Neural cell (in vitro differentiated cells): ENCODE data around the gene ADD2. TPM values are rescaled to one million over a fixed set of nuclear protein-coding genes. Genes with fewer than 3 reads are reported as not detected.

Experiments used
- H2AFZ ChIP-seq: fragments of 200-600, 300-800 bp; sonication (generic), shearing (Covaris generic); 2 replicates; pipeline ENCODE4 v1.6.0; 2014; ENCODE audit warnings: low read depth, mild to moderate bottlenecking, antibody characterized with exemption, low read length, moderate library complexity
- H3F3A ChIP-seq: fragments of 200-600 bp; shearing (Covaris generic); 2 replicates; pipeline ENCODE4 v1.6.1; 2016; ENCODE audit warnings: mild to moderate bottlenecking, moderate library complexity, mixed read lengths, antibody characterized with exemption, low read length; ENCODE audit not compliant: insufficient read depth, poor library complexity, severe bottlenecking
- H3K27ac ChIP-seq: fragments of 200-600, 300-800 bp; sonication (generic), shearing (Covaris generic); 2 replicates; pipeline ENCODE4 v1.5.1; 2014; ENCODE audit warnings: mild to moderate bottlenecking, low read length, moderate library complexity
- H3K27me3 ChIP-seq: fragments of 300-800, 200-600 bp; sonication (generic), shearing (Covaris generic); 2 replicates; pipeline ENCODE4 v1.6.0; 2014; ENCODE audit warnings: mild to moderate bottlenecking, low read depth, low read length, moderate library complexity; ENCODE audit not compliant: insufficient read depth
- H3K36me3 ChIP-seq: fragments of 300-800, 200-600 bp; sonication (generic), shearing (Covaris generic); 2 replicates; pipeline ENCODE4 v1.5.1; 2014; ENCODE audit warnings: mild to moderate bottlenecking, antibody characterized with exemption, low read length, moderate library complexity; ENCODE audit not compliant: insufficient read depth
- H3K4me2 ChIP-seq: fragments of 300-800, 200-600 bp; sonication (generic), shearing (Covaris generic); 2 replicates; pipeline ENCODE4 v1.6.0; 2014; ENCODE audit warnings: mild to moderate bottlenecking, low read length
- H3K4me3 ChIP-seq: fragments of 300-800, 200-600 bp; sonication (generic), shearing (Covaris generic); 2 replicates; pipeline ENCODE4 v1.5.1; 2014; ENCODE audit warnings: mild to moderate bottlenecking, low read length, moderate library complexity
- H3K79me2 ChIP-seq: fragments of 200-600 bp; shearing (Covaris generic); replicated peaks from 2 replicates; pipeline ENCODE4 v1.6.0; 2014; ENCODE audit warnings: mild to moderate bottlenecking, low read length, moderate library complexity; ENCODE audit not compliant: insufficient read depth
- H3K9ac ChIP-seq: fragments of 300-800, 200-600 bp; sonication (generic), shearing (Covaris generic); 2 replicates; pipeline ENCODE4 v1.6.1; 2016; ENCODE audit warnings: mild to moderate bottlenecking, low read length, mixed read lengths
- H3K9me2 ChIP-seq: fragments of 200-600 bp; shearing (Covaris generic); 2 replicates; pipeline ENCODE4 v1.6.1; 2016; ENCODE audit warnings: mild to moderate bottlenecking, low read length, mixed read lengths; ENCODE audit not compliant: insufficient read depth
- H3K9me3 ChIP-seq: fragments of 200-600, 300-800 bp; sonication (generic), shearing (Covaris generic); 2 replicates; pipeline ENCODE4 v1.6.1; 2016; ENCODE audit warnings: mild to moderate bottlenecking, mixed run types, low read length, moderate library complexity, mixed read lengths
- H4K20me1 ChIP-seq: fragments of 200-600 bp; shearing (Covaris generic); 2 replicates; pipeline ENCODE4 v1.6.1; 2016; ENCODE audit warnings: mild to moderate bottlenecking, mixed run types; ENCODE audit not compliant: insufficient read depth
- EP300 ChIP-seq: fragments of 450-650 bp; conservative IDR thresholded peaks from 2 replicates; pipeline ENCODE4 v1.6.1; 2014; ENCODE audit warnings: antibody characterized with exemption, mild to moderate bottlenecking, moderate library complexity; ENCODE audit not compliant: poor library complexity, severe bottlenecking
- EZH2 ChIP-seq: fragments of 200-600, 300-800 bp; shearing (Covaris generic), sonication (generic); IDR thresholded peaks from 2 replicates; pipeline ENCODE4 v1.6.1; 2014; ENCODE audit warnings: antibody characterized with exemption, low read length, borderline replicate concordance, mild to moderate bottlenecking; ENCODE audit not compliant: insufficient read depth, poor library complexity, severe bottlenecking
- MXI1 ChIP-seq: fragments of 450-650 bp; conservative IDR thresholded peaks from 2 replicates; pipeline ENCODE4 v1.6.1; 2014; ENCODE audit warnings: antibody characterized with exemption, mild to moderate bottlenecking; ENCODE audit not compliant: poor library complexity, severe bottlenecking
- POLR2AphosphoS5 ChIP-seq: IDR thresholded peaks from 2 replicates; pipeline ENCODE4 v1.6.1; 2012
- RAD21 ChIP-seq: fragments of 450-650 bp; conservative IDR thresholded peaks from 2 replicates; pipeline ENCODE4 v1.6.1; 2014; ENCODE audit warnings: antibody characterized with exemption, mild to moderate bottlenecking, moderate library complexity
- SMC3 ChIP-seq: fragments of 450-650 bp; conservative IDR thresholded peaks from 2 replicates; pipeline ENCODE4 v1.6.1; 2014; ENCODE audit warnings: antibody characterized with exemption, mild to moderate bottlenecking, moderate library complexity; ENCODE audit not compliant: poor library complexity
- TAF1 ChIP-seq: IDR thresholded peaks from 2 replicates; pipeline ENCODE4 v1.6.1; 2012; ENCODE audit warnings: low read depth
- polyA plus RNA-seq: library from polyadenylated mRNA; depleted of rRNA; stranded (reverse); fragments of >200 nt; gene quantifications from 2 replicates; pipeline ENCODE4 v1.2.3, GENCODE V29; 2014
- TF ChIP-seq, protein P1 (sequence below): fragments of 450-650 bp; IDR thresholded peaks from 2 replicates; pipeline ENCODE4 v1.5.1; 2014; ENCODE audit warnings: antibody characterized with exemption, mild to moderate bottlenecking, moderate library complexity; ENCODE audit not compliant: poor library complexity, severe bottlenecking
- TF ChIP-seq, protein P2 (sequence below): IDR thresholded peaks from 2 replicates; pipeline ENCODE4 v1.6.1; 2012; ENCODE audit warnings: borderline replicate concordance

Gene ADD2
- polyA plus RNA-seq, 1 donor from 2014 or later: 52.5 TPM

DNA sequence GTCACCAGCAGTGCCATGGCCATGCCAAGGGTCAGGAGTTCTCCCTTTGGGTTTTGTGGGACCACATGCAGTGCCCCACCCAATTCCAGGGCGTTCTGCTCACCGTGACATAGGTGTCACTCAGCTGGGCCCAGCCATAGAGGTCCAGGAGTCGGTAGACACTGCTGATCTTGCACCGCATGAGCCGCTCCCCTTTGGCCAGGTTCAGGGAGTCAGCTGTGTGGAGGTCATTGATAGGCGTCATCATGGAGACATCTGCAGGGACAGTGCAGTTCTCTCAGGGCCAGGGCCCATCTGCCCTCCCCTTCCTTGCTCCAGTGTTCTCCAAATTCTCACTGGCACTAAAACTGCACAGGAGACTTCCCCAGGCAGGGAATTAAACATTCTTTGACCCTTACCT is 71.9 kb downstream of the ADD2 start:
- H3K9ac ChIP-seq: no peak overlapping the region
- no peaks in the 10 kb centered on the region for H3K79me2 ChIP-seq
- H3K27me3 ChIP-seq: no peaks in the 10 kb centered on the region
- no peaks in the 10 kb centered on the region for H4K20me1 ChIP-seq
- H3K9me2 ChIP-seq: no peaks in the 10 kb centered on the region
- H2AFZ ChIP-seq: no peak overlapping the region
- no peaks in the 10 kb centered on the region for H3F3A ChIP-seq
- H3K4me3 ChIP-seq: no peak overlapping the region
- TF ChIP-seq MXI1: no peak
- TF ChIP-seq EP300: no peak
- no peak for TF ChIP-seq SMC3
- no peak for TF ChIP-seq POLR2AphosphoS5
- TF ChIP-seq, protein P1, sequence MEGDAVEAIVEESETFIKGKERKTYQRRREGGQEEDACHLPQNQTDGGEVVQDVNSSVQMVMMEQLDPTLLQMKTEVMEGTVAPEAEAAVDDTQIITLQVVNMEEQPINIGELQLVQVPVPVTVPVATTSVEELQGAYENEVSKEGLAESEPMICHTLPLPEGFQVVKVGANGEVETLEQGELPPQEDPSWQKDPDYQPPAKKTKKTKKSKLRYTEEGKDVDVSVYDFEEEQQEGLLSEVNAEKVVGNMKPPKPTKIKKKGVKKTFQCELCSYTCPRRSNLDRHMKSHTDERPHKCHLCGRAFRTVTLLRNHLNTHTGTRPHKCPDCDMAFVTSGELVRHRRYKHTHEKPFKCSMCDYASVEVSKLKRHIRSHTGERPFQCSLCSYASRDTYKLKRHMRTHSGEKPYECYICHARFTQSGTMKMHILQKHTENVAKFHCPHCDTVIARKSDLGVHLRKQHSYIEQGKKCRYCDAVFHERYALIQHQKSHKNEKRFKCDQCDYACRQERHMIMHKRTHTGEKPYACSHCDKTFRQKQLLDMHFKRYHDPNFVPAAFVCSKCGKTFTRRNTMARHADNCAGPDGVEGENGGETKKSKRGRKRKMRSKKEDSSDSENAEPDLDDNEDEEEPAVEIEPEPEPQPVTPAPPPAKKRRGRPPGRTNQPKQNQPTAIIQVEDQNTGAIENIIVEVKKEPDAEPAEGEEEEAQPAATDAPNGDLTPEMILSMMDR: no peak
- TF ChIP-seq, protein P2, sequence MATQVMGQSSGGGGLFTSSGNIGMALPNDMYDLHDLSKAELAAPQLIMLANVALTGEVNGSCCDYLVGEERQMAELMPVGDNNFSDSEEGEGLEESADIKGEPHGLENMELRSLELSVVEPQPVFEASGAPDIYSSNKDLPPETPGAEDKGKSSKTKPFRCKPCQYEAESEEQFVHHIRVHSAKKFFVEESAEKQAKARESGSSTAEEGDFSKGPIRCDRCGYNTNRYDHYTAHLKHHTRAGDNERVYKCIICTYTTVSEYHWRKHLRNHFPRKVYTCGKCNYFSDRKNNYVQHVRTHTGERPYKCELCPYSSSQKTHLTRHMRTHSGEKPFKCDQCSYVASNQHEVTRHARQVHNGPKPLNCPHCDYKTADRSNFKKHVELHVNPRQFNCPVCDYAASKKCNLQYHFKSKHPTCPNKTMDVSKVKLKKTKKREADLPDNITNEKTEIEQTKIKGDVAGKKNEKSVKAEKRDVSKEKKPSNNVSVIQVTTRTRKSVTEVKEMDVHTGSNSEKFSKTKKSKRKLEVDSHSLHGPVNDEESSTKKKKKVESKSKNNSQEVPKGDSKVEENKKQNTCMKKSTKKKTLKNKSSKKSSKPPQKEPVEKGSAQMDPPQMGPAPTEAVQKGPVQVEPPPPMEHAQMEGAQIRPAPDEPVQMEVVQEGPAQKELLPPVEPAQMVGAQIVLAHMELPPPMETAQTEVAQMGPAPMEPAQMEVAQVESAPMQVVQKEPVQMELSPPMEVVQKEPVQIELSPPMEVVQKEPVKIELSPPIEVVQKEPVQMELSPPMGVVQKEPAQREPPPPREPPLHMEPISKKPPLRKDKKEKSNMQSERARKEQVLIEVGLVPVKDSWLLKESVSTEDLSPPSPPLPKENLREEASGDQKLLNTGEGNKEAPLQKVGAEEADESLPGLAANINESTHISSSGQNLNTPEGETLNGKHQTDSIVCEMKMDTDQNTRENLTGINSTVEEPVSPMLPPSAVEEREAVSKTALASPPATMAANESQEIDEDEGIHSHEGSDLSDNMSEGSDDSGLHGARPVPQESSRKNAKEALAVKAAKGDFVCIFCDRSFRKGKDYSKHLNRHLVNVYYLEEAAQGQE: no peak
- no peak for TF ChIP-seq RAD21
- TF ChIP-seq TAF1: no peak
- TF ChIP-seq EZH2: no peak
- no peaks in the 10 kb centered on the region for H3K9me3 ChIP-seq
- no peak overlapping the region for H3K4me2 ChIP-seq
- H3K27ac ChIP-seq: no peak overlapping the region
- H3K36me3 ChIP-seq: peaks cover 14% of the 10 kb centered on the region

DNA sequence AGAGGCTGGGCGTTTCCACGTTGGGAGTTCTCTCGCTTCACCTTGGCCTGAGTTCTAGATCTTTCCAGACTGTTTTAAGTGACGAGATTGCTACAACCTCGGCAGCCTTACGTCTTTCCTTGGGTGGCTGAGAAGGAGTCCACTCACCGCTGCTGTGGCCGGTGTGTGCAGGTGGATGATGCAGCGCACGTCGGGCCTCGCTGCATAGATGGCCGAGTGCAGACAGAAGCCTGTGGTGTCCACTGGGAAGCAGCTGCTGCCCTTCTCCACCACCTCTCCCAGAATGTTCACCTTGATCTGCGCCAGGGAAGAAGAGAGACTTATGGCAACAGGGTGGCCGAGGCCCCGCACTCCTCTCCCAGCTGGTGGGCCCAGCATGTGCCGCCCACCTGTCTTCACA is 75.7 kb downstream of the ADD2 start:
- Histone ChIP-seq H3K4me2 (no peak overlapping the region), H3K27me3 (no peaks in the 10 kb centered on the region), H3K79me2 (no peaks in the 10 kb centered on the region), H3K9me2 (no peaks in the 10 kb centered on the region), H3F3A (no peaks in the 10 kb centered on the region), H3K36me3 (peaks cover 14% of the 10 kb centered on the region), H4K20me1 (no peaks in the 10 kb centered on the region), H3K4me3 (no peak overlapping the region), H3K27ac (no peak overlapping the region), H3K9ac (no peak overlapping the region), H3K9me3 (no peaks in the 10 kb centered on the region), H2AFZ (no peak overlapping the region)
- no peak for TF ChIP-seq SMC3
- TF ChIP-seq EZH2: no peak
- TF ChIP-seq, protein P1: no peak
- no peak for TF ChIP-seq RAD21
- no peak for TF ChIP-seq POLR2AphosphoS5
- TF ChIP-seq EP300: no peak
- TF ChIP-seq, protein P2: no peak
- TF ChIP-seq TAF1: no peak
- no peak for TF ChIP-seq MXI1
